HG03460 (cell line): Measurements from ENCODE around the gene EPOP.

Experiments
- ATAC-seq: cut with Tn5 transposase; IDR thresholded peaks from one replicate; pipeline ENCODE4 v1.9.1; 2021; ENCODE audit not compliant: unreplicated experiment

Gene EPOP

DNA sequence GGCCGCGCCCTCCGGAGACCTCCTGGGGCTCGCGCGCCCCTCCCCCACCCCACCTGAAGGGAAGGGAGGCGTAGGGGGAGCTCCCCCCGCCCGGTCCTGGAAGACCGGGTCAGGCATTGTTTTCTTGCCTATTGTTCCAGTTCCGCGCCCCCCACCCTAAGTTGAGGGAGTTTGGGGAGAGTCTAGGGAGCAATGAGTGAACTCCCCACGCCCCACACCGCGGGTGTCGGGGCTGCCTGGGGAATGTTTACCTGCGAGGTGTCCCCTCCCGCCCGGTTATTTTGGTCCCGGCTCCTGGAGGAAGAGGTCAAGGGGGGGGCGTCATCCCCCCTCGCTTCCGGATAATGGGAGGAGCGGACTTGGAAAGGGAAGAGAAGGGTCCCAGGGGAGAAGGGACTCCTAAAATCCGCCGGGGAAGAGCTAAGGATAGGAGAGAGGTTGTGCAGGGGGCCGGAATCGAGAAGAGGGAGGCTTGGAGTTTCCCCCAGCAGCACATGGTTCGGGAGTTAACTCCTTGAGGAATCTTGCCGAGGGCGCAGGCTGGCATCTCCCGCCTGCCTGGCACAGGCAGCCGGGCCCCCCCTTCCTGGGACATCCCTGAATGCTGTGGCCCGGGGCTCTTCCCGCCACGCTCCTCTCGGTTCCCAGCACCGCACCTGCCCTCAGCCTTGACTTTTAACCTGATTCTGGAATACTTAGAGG, 31.2 kb upstream of the EPOP start:
- ATAC-seq = no peak

DNA sequence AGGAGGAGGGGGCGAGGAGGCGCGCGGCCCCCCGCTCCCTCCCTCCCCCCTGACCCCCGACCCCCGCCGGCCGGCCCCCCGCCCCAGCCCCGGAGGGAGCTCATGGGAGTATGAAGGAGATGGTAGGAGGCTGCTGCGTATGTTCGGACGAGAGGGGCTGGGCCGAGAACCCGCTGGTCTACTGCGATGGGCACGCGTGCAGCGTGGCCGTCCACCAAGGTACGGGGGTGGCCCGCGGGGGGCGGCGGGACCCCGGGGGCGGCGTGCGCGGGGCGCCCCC, 30.7 kb upstream of the EPOP start:
- ATAC-seq = no peak

DNA sequence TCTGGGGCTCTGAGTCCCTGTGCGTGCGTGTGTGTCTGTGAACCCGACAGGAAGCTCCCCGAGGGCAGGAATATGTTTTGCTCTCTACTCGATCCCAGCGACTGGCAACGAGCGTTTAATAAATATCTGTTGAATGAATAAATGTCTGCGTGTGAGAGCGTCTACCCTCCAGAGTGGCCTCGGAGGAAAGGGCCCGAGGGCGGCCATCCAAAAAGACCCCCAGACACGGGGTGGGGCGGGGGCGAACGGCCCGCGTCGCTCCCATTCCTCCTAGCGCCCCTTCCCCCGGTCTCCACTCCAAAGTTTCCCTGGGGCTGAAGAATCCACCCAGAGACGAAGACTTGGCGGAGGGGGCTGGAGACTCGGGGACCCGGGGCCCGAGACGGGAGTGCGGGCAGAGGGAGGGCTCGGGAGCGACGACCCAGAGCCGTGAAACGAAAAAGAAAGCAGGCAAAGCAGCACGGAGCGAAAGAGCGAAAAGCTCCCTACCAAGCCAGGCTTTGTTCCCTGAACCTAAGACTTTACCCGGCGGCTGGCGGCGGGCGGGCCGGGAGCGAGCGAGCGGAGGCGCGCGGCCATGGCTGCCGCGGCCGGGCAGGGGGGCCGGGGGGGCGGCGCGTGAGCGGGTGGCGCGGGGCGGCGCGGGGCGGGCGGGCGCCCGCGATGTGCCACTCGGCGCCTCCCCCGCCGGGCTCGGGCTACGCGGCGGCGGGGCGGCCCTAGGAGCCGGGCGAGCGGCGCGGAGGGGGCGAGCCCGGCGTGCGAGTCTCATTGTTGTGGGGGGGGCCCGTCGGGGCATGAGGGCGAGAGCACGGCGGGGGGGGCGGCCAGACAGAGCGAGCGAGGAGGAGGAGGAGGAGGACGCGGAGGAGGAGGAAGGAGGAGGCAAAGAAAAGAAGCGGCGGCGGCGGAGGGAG, 30.1 kb upstream of the EPOP start, which contains the start of gene MLLT6:
Gene MLLT6, plus strand, starts transcription at position 668 of the 917 bp plus-strand sequence. CDS start 360 bp downstream, outside the sequence.
- no peak for ATAC-seq

DNA sequence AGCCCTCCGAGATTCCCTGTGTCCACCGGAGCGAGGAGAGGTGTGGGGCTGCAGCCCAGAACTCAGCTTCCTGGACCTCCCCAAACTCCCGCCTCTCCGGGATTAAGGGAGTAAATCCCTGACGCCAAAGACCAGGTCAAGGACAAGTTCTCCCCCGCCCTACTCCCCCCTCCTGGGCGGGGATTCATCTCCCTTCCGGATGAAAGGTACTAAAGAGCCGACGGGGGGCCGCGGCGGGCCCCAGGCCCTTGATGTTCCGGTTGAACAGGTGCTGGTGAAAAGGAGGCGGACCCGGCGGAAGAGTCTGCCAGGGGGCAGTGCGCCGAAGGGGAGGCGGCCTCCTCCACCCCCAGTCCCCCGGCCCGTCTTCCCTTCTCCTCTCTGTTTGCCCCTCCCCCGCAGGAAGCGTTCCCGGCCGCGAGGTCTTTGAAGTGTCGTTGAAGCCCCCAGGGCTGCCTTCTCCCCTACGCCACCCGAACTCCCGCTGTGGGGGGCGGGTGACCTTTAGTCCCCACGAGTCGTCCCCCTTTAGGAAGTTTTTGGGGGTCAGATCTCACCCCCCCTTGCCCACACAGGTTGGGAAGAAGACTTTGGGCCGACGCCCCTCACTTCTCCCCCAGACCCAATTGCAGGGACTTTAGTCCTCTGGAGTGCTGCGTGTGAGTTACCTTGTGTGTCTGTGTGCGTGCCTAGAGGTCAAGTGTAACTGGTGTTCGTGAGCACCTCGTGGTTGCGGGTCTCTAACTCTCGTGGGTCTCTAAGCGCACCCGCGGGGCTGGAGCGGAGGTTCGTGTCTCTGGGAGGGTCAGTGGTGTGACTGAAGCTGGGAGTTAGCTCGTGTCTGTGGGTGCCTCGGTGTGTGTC, 29.2 kb upstream of the EPOP start:
- ATAC-seq = no peak

DNA sequence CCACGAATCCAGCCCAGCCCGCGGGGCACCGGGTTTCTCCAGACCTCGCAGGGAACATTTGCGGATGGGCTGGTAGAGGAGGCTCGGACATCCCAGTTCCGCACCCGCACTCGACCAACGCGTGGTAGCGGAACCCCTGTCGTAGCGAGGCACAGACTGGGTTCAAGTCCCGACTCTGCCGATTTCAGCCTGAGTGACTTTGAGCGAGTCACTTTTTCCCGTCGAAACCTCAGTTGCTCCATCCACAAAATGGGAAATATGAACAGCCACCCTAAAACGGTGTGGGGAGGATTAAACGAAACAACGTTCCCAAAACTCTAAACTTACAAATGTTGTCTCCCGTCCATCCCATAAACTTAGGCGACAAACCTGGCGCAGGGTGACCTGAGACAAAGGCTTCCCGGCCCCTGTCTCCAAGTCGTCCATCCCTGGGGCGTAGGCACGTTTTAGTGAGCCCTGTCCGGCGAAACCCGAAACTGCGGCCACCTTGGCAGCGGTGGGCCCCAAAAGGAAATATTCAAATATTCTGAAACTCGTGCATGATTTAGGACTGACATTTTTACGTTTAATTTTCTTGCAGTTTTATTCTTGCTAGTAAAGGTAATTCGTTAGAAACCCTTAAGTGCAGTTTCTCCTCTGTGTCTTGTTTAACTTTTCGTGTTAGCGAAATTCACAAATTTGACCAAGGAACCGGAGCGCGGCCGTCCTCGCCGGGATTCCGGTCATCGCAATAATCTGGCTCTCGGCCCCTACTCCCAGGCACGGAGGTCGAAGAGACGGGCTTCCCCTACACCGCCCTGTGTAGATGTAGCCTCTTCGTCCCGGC, 28.4 kb upstream of the EPOP start:
- no peak for ATAC-seq

DNA sequence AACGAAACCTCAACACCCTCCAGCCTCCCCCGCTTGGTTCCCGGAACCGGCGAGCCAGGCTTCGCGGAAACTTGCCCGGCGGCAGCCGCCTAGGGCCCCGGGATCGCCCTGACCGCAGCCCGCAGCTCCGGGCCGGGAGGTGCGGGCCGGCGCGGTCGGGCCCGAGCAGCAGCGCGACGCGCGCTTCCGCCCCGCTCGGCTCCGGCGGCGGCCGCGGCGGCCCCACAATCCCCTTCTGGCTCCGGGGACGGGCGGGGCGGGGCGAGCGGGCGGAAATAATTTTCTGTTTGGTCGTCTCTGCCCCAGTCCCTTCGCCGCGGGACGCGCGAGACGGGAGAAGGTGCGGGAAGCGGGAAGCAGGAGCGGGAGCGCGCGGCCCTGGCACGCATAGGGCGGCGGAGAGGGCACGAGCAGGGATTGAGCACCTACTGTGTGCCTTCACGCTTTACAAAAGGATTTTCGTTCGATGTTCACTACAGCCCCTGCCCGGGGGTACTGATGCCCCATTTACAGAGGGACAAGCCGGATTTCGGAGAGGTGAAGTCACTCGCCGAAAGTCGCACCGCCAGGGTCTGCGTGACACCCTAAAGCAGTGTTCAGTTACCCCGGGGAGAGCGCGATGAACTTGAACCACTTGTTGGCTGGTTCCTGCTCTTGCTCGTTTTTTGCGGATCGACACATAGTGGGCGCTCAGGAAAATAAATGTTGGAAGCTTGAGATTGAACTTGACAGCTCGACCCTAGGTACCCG, 27.6 kb upstream of the EPOP start:
- no peak for ATAC-seq

DNA sequence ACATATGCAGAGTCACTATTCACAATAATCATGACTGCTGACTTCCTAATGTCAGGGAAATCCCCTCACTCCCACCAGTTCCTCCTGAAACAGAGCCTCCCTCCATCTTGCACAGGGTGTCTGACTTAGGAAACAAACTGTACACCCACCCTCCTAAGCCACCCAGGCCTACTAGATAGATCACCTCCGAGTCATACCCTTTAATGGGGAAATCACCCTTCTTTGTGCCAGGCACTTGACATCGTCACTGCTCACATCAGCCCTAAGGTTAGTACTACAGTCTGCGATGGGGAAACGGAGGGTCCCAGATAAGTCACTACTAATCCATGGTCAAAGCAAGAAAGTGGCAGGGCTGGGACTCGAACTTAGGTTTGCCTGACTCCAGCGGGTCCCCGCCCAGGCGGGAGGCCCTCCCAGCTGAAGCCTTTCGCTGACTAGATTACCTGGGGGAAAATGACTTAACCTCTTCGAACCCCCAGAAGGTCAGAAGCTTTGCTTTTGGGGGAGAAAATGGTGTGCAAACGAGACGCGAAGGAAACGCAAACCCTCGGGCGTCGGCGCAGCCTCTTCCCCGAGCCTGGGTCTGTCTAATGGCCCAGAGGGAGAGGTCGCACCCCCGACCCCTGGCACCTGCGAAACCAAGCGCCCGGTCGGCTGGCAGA, 26.9 kb upstream of the EPOP start:
- ATAC-seq = no peak

DNA sequence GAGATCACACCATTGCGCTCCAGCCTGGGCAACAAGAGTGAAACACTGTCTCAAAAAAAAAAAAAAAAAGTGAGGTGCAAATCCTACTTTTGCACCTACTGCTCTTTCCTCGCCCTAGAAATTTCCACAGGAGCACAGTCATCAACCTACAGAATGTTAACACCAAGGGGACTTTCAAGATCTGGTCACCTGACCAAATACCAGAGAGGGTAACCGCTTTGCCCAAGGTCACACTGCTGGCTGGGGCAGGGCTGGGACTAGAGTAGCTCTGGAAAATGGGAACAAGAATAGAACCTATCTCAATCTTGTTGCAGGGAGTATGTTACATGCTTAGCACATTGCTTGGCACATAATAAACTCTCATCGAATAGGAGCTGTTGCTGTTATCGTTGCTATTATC, 24.0 kb upstream of the EPOP start:
- no peak for ATAC-seq

DNA sequence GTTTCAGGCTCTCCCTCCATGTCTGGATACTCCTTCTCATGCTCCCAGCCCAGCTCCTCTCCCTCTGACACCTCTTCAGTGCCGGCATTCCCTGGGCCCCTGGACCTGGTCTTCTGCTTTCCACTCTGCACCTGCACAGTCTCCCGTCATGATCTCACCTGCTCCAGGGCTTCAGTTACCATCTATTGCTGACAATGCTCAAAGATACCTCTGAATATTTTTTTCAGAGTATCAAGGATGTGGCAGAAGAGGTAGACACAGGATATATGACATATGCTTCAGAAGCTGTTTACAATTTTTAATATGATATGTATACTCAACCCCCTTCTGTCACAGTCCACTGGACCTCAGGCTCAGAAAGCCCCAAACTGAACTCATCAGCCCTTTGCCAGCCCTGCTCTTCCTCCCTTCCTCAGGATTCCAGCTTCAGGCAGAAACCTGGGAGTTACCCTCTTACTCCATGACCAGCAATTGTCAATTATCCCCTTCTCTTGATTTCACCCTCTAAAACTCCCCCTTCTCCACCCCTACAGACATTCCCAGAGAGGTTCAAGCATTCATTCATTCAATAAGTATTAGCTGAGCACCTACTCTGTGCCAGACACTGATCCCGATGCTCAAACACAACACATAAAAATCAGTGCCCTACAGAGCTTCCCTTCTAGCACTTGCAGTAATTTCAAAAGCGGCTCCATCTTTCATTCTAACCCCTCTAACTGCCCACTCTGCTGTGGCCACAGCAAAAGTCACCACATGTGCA, 22.5 kb upstream of the EPOP start:
- no peak for ATAC-seq

DNA sequence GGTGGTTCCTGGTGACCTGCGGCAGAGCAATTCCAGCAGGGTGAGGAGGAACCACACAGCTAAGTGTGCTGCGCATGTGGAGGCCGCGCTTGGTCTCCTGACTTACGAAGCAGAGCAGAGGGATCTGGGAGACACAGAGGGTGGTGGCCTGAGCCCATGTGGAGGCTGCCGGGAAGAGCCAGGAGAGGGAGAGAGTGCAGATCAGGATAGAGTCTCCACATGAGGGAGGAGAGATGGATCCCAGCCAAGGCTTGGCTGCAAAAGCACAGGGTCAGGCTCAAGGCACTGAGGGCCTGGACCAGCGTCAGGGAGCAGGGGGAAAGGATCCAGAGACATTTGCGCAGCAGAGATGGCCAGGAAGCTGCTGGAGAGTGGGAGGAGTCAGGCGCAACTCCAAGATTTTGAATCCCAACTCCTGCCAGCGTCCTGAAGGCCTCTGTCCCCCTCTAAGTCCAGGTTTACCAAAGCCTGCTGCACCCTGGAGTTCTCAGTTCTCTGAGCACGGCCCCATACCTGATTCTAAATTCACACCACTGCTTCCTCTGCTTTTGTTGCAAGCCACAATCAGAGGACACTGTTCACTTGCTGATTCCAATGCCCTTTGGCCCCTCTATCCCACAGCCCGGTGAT, 19.1 kb upstream of the EPOP start:
- ATAC-seq = no peak

DNA sequence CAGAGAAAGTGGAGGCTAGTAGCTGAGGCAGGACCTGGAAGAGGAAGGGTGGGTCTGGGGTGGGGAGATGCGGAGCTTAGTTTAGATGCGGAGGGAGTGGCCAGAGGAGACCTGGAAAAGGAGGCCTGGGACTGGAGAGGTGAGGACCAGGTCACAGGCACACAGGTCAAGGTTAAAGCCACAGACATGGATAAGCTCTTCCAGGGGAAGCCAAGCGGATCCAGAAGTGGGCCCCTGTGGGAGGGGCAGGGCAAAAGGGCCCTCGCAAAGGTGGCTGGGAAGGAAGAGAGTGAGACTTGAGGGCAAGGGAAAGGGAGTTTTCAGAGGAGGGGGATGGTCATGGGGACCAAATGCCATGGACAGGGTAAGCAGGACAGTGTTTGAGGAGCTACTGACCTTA, 16.4 kb upstream of the EPOP start:
- no peak for ATAC-seq

DNA sequence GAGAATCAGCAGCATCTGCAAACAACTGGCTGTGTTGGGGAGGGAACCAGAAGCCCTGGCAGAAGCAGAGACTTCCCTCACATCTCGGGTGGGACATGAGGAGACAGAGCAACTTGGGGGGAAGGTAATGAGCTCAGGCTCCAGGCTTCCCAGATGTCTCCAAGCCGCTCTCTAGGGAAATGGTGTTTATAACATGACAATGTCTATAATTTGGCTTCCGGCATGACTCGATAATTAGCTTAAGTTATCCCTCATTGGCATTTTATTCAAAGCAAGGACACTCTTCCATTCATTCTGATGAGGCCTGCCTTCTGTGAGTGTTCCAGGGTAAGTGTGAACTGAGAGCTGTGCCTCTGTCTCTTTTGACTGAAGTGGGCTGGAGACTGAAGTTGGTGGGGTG, 15.6 kb upstream of the EPOP start:
- no peak for ATAC-seq

DNA sequence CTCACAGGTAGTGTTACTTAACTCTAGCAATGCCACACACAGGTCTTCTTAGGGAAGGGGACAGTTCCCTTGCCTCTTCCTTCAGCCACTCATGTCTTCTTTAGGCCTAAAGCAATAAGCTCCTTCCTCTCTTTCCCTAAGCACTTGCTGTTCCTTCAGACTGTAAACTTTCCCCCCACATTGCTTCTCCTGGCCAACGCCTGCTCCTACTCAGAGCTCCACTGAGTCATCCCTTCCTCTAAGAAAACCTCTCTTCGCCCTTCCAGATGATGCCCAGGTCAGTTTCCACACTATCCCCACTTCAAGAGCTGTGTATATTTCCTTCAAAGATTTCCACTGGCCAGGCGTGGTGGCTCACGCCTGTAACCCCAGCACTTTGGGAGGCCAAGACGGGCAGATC, 12.5 kb upstream of the EPOP start:
- no peak for ATAC-seq

DNA sequence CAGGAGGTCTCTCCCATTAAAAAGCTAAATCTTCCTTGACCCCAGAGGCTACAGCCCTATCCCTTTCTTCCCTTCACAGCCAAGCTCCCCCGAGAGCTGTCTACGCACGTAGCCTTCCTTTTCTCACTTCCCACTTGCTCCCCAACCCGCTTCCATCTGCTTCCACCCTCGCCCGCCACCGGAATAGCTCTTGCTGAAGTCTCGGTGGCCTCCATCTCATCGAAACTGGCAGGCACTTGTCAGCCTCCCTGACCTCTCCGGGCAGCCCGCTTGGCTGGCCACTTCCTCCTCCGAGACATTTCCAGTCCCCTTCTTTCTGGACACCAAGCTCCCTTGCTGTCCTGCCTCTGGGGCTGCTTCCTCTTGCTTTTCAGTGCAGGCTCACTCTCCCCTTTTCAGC, 10.7 kb upstream of the EPOP start:
- ATAC-seq = no peak

DNA sequence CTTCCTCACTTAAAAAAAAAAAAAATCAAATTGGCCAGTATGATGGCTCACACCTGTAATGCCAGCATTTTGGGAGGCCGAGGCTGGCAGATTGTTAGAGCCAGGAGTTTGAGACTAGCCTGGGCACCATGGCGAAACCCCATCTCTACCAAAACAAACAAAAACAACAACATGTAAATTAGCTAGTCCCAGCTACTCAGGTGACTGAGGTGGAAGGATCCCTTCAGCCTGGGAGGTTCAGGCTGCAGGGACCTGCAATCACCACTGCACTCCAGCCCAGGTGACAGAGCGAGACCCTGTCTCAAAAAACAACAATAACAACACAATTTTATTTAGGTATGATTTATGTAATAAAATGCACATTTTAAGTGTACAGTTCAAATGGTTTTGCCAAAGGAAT, 6.3 kb upstream of the EPOP start:
- ATAC-seq = no peak

DNA sequence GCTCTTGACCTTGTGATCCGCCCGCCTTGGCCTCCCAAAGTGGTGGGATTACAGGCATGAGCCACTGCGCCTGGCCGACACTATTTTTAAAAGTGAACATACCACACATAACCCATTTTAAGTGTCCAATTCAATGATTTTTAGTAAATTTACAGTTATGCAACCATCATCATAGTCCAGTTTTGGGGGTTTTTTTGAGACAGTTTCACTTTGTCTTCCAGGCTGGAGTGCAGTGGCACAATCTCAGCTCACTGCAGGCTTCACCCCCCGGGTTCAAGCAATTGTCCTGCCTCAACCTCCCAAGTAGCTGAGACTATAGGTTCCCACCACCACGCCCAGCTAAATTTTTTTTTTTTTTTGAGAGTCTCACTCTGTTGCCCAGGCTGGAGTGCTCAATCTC, 3.1 kb upstream of the EPOP start:
- no peak for ATAC-seq

DNA sequence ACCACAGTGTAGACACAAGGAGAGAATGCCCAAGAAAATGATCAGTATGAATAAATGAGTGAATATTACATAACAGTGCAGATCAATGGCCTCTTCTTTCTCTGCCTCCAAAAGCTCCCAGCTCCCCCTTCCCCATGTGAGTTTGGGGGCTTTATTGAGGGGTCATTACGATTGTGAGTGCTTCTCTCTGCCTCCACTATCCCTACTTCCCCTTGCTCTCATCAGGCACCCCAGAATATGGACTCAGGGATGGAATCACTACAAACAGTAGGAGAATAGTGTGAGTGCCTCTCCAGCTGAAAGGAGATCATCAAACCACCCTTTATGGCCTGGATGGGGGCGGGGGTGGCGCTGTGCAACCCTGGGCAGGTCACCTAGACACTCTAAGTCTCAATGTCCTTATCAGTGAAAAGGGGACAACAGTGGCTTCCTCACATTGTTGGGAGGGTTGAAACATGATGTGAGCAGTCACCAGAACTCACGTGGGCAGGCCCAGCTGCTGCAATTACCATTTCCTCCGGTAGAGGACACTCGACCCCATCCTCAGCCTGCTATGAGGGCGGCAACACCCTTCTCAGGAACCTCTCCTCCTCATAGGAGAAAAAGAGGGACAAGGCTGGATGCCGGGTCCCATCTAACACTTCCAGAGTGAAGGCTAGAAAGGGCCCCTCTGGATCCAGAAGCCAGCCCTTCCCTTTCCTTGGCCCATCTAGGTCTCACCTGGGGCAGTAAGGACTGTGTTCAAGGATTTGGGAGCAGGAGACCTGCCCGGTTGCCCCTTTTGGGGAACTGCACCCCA, 2.1 kb upstream of the EPOP start:
- ATAC-seq = no peak
